PC-9 (cell line): Measurements from ENCODE around the gene RPL31. TPM values are rescaled to one million over a fixed set of nuclear protein-coding genes. Genes with fewer than 3 reads are reported as not detected.

ENCODE experiments used
- BruUV-seq: library from RNA; stranded (reverse); fragments of 400-500 nt; replicated peaks from 2 replicates; lab custom pipeline; 2021; lab: Mats Ljungman, UMichigan
- CTCF ChIA-PET: fragments of 300-600 bp; sonication (Branson Sonifier 250); formaldehyde crosslinking; loops from one replicate; lab custom pipeline; 2022; ENCODE audit warnings: antibody characterized with exemption; lab: Charles Lee
- POLR2A ChIA-PET: fragments of 300-600 bp; sonication (Branson Sonifier 250); formaldehyde crosslinking; loops from one replicate; lab custom pipeline; 2022; ENCODE audit warnings: antibody characterized with exemption; ENCODE audit not compliant: unreplicated experiment; lab: Charles Lee
- DNase-seq, 2 experiments: peaks; one replicate each; pipeline versions ENCODE4 v3.0.0 to v3.0.0-alpha.2; 2015 to 2022; ENCODE audit warnings: mixed read lengths in 1 of 2
- H2AFZ ChIP-seq: fragments of 200-600 bp; sonication (generic); 2 replicates; pipeline ENCODE4 v1.8.1; 2017; ENCODE audit warnings: antibody characterized with exemption
- H3F3A ChIP-seq: fragments of 200-600 bp; sonication (generic); 2 replicates; pipeline ENCODE4 v1.8.1; 2017; ENCODE audit warnings: antibody characterized with exemption, mild to moderate bottlenecking, low read depth; ENCODE audit not compliant: insufficient read depth
- H3K27ac ChIP-seq: fragments of 200-600 bp; sonication (generic); 2 replicates; pipeline ENCODE4 v1.6.1; 2016; ENCODE audit warnings: mixed run types
- H3K27me3 ChIP-seq: fragments of 200-600 bp; sonication (generic); 2 replicates; pipeline ENCODE4 v1.6.1; 2016; ENCODE audit warnings: low read depth, mixed run types; ENCODE audit not compliant: insufficient read depth
- H3K36me3 ChIP-seq: fragments of 200-600 bp; sonication (generic); 2 replicates; pipeline ENCODE4 v1.6.1; 2016; ENCODE audit warnings: low read depth, mixed run types
- H3K4me1 ChIP-seq: fragments of 200-600 bp; sonication (generic); replicated peaks from 2 replicates; pipeline ENCODE4 v1.6.1; 2016; ENCODE audit warnings: mixed run types; ENCODE audit not compliant: insufficient read depth
- H3K4me2 ChIP-seq: fragments of 200-600 bp; sonication (generic); 2 replicates; pipeline ENCODE4 v1.6.1; 2017; ENCODE audit warnings: mixed run types
- H3K4me3 ChIP-seq: fragments of 200-600 bp; sonication (generic); 2 replicates; pipeline ENCODE4 v1.6.1; 2016; ENCODE audit warnings: mixed run types
- H3K79me2 ChIP-seq: fragments of 200-600 bp; sonication (generic); 2 replicates; pipeline ENCODE4 v1.6.1; 2017; ENCODE audit warnings: low read depth, mixed run types
- H3K9me2 ChIP-seq: fragments of 200-600 bp; sonication (generic); 2 replicates; pipeline ENCODE4 v1.8.1; 2017; ENCODE audit warnings: mild to moderate bottlenecking; ENCODE audit not compliant: insufficient read depth
- H3K9me3 ChIP-seq: fragments of 200-600 bp; sonication (generic); 2 replicates; pipeline ENCODE4 v1.8.1; 2016; ENCODE audit warnings: low read depth; ENCODE audit not compliant: insufficient read depth
- H4K20me1 ChIP-seq: fragments of 200-600 bp; sonication (generic); 2 replicates; pipeline ENCODE4 v1.8.1; 2017; ENCODE audit not compliant: insufficient read depth
- CTCF ChIP-seq: fragments of 200-600 bp; sonication (generic); conservative IDR thresholded peaks from 2 replicates; pipeline ENCODE4 v1.6.1; 2017; ENCODE audit warnings: mixed run types, antibody characterized with exemption, mild to moderate bottlenecking, moderate library complexity
- EZH2 ChIP-seq: fragments of 200-600 bp; sonication (generic); IDR thresholded peaks from 2 replicates; pipeline ENCODE4 v1.8.0; 2017; ENCODE audit warnings: antibody characterized with exemption, low read depth
- intact Hi-C: fragments of 100-400 bp; cut with micrococcal nuclease; formaldehyde crosslinking; loops from one replicate; pipeline ENCODE4 v1.10.0; 2022; ENCODE audit not compliant: unreplicated experiment
- total RNA-seq: library from RNA; stranded (reverse); gene quantifications from 2 replicates; pipeline ENCODE4 v1.2.3, GENCODE V29; 2021

RPL31 gene
- total RNA-seq, 1 experiment from 2014 or later = 1,251 TPM

DNA sequence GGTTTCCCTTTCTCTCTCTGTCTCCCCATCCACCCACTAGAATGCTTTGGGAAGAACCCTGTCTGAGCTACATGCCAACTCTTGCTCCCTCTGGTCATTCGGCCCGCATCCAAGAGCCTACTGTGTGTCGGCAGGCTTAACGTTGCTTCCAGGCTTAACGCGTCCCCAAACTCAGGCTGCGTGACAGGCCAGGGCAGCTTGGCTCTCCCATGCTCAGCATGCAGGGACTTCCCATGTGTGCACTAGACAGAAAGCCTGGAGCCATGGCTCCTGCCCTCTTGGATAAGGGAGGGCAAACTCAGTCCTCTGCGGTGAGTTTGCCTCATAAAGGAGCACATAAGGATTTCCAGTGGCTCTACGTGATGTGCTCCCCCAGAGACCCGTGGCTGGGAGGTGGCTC is 43.2 kb downstream of the RPL31 start:
- intact Hi-C loops = no loop called here
- no peaks in the 10 kb centered on the region for H4K20me1 ChIP-seq
- no peaks in the 10 kb centered on the region for H3K27me3 ChIP-seq
- ChIA-PET POLR2A (interaction anchor here (0.6 kb wide), 1 partner anchor 43 kb away, joined by 3 read pairs; the partner anchor contains the start of gene RPL31), CTCF (interaction anchor here (0.6 kb wide), 2 partner anchors 78 to 164 kb away, joined by 3 read pairs; no protein-coding TSS in a partner anchor)
- H3K9me3 ChIP-seq = no peaks in the 10 kb centered on the region
- no peak overlapping the region for H3K4me2 ChIP-seq
- peaks cover 10% of the 10 kb centered on the region for H3K4me1 ChIP-seq
- H2AFZ ChIP-seq = no peak overlapping the region
- no peak overlapping the region for H3K4me3 ChIP-seq
- peaks cover 14% of the 10 kb centered on the region for H3K79me2 ChIP-seq
- H3K27ac ChIP-seq = no peak overlapping the region
- H3K36me3 ChIP-seq = peaks cover 16% of the 10 kb centered on the region; the same call in 1 of the 2 replicates
- TF ChIP-seq EZH2 = no peak
- TF ChIP-seq CTCF = no peak
- DNase-seq = no peak
- no peaks in the 10 kb centered on the region for H3K9me2 ChIP-seq
- no TSS peak for BruUV-seq
- peaks cover 25% of the 10 kb centered on the region; the same call in 1 of the 2 replicates for H3F3A ChIP-seq

DNA sequence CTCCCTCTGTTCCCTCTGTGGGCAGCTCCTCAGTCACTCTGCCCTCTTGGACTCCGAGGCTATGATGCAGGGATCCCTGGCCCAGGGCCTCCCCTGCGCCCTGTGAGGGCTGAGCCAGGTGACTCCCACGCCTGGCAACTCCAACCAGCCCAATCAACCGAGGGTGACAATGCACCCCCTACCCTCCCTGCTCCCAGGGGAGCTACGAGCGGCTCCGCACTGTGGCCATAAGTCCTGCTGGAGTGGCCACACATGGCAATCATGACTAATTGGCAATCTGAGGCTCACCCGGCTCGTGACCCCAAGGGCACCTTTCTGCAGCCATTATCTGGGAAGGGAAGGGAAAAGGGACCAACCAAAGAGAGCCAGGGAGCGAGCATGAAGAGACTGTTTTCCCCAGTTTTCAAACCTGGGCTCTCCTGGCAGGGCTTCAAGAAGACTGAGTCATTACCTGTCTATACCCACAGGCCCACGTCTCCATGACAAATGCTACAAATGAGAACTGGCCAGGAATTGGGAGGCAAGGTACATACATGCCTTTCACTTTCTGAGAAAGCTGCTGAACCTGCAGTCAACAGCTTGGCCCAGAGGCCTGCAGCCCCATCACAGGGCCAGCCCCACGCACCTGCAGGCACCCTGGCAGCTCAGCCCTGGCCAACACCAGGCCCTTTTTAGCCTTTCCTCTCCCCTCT is 45.1 kb downstream of the RPL31 start:
- Histone ChIP-seq H3K27ac (no peak overlapping the region), H2AFZ (no peak overlapping the region), H3K36me3 (peaks cover 24% of the 10 kb centered on the region), H3K4me1 (peaks cover 10% of the 10 kb centered on the region), H3K4me3 (no peak overlapping the region), H3K27me3 (no peaks in the 10 kb centered on the region), H4K20me1 (no peaks in the 10 kb centered on the region), H3K79me2 (peaks cover 8% of the 10 kb centered on the region), H3K9me3 (no peaks in the 10 kb centered on the region), H3K4me2 (no peak overlapping the region), H3F3A (peaks cover 29% of the 10 kb centered on the region; the same call in 1 of the 2 replicates), H3K9me2 (no peaks in the 10 kb centered on the region)
- no TSS peak for BruUV-seq
- TF ChIP-seq CTCF = no peak
- no peak for TF ChIP-seq EZH2
- POLR2A ChIA-PET = interaction anchor here (0.5 to 0.6 kb wide), 2 partner anchors 94 to 205 kb away, joined by 4 to 5 read pairs; no protein-coding TSS in a partner anchor
- DNase-seq = peak; percentile 70 to 77
- intact Hi-C loops = loop anchor here (2.0 kb wide), 1 partner anchor 78 kb away; no protein-coding TSS in a partner anchor
- CTCF ChIA-PET = interaction anchor here (1.1 kb wide), 1 partner anchor 158 kb away, joined by 3 read pairs; no protein-coding TSS in a partner anchor

- Histone ChIP-seq H3K4me2 (no peak overlapping the region), H3K4me3 (no peak overlapping the region), H3K36me3 (peaks cover 21% of the 10 kb centered on the region), H3K9me2 (no peaks in the 10 kb centered on the region), H3K79me2 (peaks cover 8% of the 10 kb centered on the region), H4K20me1 (no peaks in the 10 kb centered on the region), H2AFZ (no peak overlapping the region), H3K27ac (no peak overlapping the region), H3K27me3 (no peaks in the 10 kb centered on the region), H3K4me1 (peaks cover 10% of the 10 kb centered on the region), H3K9me3 (no peaks in the 10 kb centered on the region), H3F3A (peaks cover 28% of the 10 kb centered on the region; the same call in 1 of the 2 replicates)
- no peak for TF ChIP-seq EZH2
- BruUV-seq = no TSS peak
- intact Hi-C loops = loop anchor here (2.0 kb wide), 1 partner anchor 77 kb away; no protein-coding TSS in a partner anchor
- ChIA-PET POLR2A (interaction anchor here (0.5 to 0.6 kb wide), 2 partner anchors 87 to 94 kb away, joined by 4 to 6 read pairs; no protein-coding TSS in a partner anchor), CTCF (interaction anchor here (1.1 kb wide), 1 partner anchor 158 kb away, joined by 3 read pairs; no protein-coding TSS in a partner anchor)
- DNase-seq = no peak
These were observed 45.7 kb downstream of the RPL31 start for GRCh38 chr2:101047774-101048173.
